Activated naive CD8-positive, alpha-beta T cell treated with anti-CD3 and anti-CD28 coated beads, Interleukin-2, amount 50 U/mL, for 24 hours (primary cell): ENCODE data around the gene ZFHX2.
A peak's percentile ranks its signal among the peaks of the same experiment; 100 is the strongest.

Experiments used
- ATAC-seq: fragments of 150-1000 bp; cut with Tn5 transposase; one replicate; pipeline ENCODE4 v1.10.0; 2021
- DNase-seq: peaks from one replicate; pipeline ENCODE4 v3.0.0; 2021
- H3K27ac Mint-ChIP-seq: one replicate; pipeline ENCODE4 v1.8.0; 2021; ENCODE audit warnings: mild to moderate bottlenecking, mixed read lengths
- H3K27me3 Mint-ChIP-seq: one replicate; pipeline ENCODE4 v1.8.0; 2021; ENCODE audit warnings: mixed read lengths
- H3K36me3 Mint-ChIP-seq: one replicate; pipeline ENCODE4 v1.8.0; 2021; ENCODE audit warnings: low read depth, mixed read lengths
- H3K4me1 Mint-ChIP-seq: one replicate; pipeline ENCODE4 v1.8.0; 2021; ENCODE audit warnings: mixed read lengths
- H3K4me3 Mint-ChIP-seq: one replicate; pipeline ENCODE4 v1.8.0; 2021; ENCODE audit warnings: mild to moderate bottlenecking, moderate library complexity, mixed read lengths
- H3K9me3 Mint-ChIP-seq: one replicate; pipeline ENCODE4 v1.8.0; 2021; ENCODE audit warnings: mixed read lengths

The ZFHX2 gene

GRCh38 chr14:23558346-23559009, 6.9 kb upstream of the ZFHX2 start:
- Mint-ChIP-seq H3K4me1 (peaks cover 40% of the 10 kb centered on the region), H3K9me3 (no peaks in the 10 kb centered on the region), H3K4me3 (peak overlapping the region; percentile 93), H3K27me3 (no peaks in the 10 kb centered on the region), H3K27ac (peak overlapping the region; percentile 83), H3K36me3 (peaks cover 22% of the 10 kb centered on the region)
- no peak for DNase-seq
- ATAC-seq, result no peak

- DNase-seq (no peak), ATAC-seq (no peak)
- H3K4me1 Mint-ChIP-seq, result peaks cover 40% of the 10 kb centered on the region
- no peaks in the 10 kb centered on the region for H3K27me3 Mint-ChIP-seq
- H3K36me3 Mint-ChIP-seq, result peaks cover 19% of the 10 kb centered on the region
- H3K27ac Mint-ChIP-seq, result peak overlapping the region; percentile 86
- peak overlapping the region; percentile 93 for H3K4me3 Mint-ChIP-seq
- H3K9me3 Mint-ChIP-seq, result no peaks in the 10 kb centered on the region
These were observed 6.4 kb upstream of the ZFHX2 start for GRCh38 chr14:23557946-23558345.

GRCh38 chr14:23557521-23557920, 6.0 kb upstream of the ZFHX2 start:
- Mint-ChIP-seq H3K9me3 (no peaks in the 10 kb centered on the region), H3K27me3 (no peaks in the 10 kb centered on the region), H3K4me3 (peak overlapping the region; percentile 93), H3K27ac (peak overlapping the region; percentile 86), H3K36me3 (peaks cover 17% of the 10 kb centered on the region), H3K4me1 (peaks cover 40% of the 10 kb centered on the region)
- no peak for DNase-seq
- ATAC-seq, result no peak

- Mint-ChIP-seq H3K27me3 (no peaks in the 10 kb centered on the region), H3K4me3 (peak overlapping the region; percentile 93), H3K36me3 (peaks cover 16% of the 10 kb centered on the region), H3K4me1 (peaks cover 42% of the 10 kb centered on the region), H3K27ac (peak overlapping the region; percentile 95), H3K9me3 (no peaks in the 10 kb centered on the region)
- ATAC-seq (no peak), DNase-seq (no peak)
These were observed 5.3 kb upstream of the ZFHX2 start for GRCh38 chr14:23556700-23557440.

- H3K9me3 Mint-ChIP-seq, result no peaks in the 10 kb centered on the region
- H3K27ac Mint-ChIP-seq, result peak within 1 kb of the TSS; percentile 95
- ATAC-seq (peak; percentile 76), DNase-seq (peak; percentile 91)
- peak within 1 kb of the TSS; percentile 93 for H3K4me3 Mint-ChIP-seq
- peaks cover 11% of the 10 kb centered on the region for H3K36me3 Mint-ChIP-seq
- peaks cover under 1% of the 10 kb centered on the region for H3K27me3 Mint-ChIP-seq
- H3K4me1 Mint-ChIP-seq, result peaks cover 44% of the 10 kb centered on the region
These were observed 4.5 kb upstream of the ZFHX2 start, which contains the start of gene THTPA for GRCh38 chr14:23555882-23556699. Gene THTPA (plus strand): TSS chr14:23556271. CDS start chr14:23556758, 487 bp downstream.

GRCh38 chr14:23555533-23555881, 3.9 kb upstream of the ZFHX2 start:
- ATAC-seq, result no peak
- no peak for DNase-seq
- Mint-ChIP-seq H3K9me3 (no peaks in the 10 kb centered on the region), H3K36me3 (peaks cover 8% of the 10 kb centered on the region), H3K4me3 (peak overlapping the region; percentile 93), H3K27me3 (peaks cover 4% of the 10 kb centered on the region), H3K27ac (peak overlapping the region; percentile 95), H3K4me1 (peaks cover 44% of the 10 kb centered on the region)

- no peak for DNase-seq
- no peaks in the 10 kb centered on the region for H3K9me3 Mint-ChIP-seq
- no peaks in the 10 kb centered on the region for H3K36me3 Mint-ChIP-seq
- H3K27me3 Mint-ChIP-seq, result peaks cover 4% of the 10 kb centered on the region
- no peak overlapping the region for H3K4me3 Mint-ChIP-seq
- H3K27ac Mint-ChIP-seq, result no peak overlapping the region
- no peak for ATAC-seq
- H3K4me1 Mint-ChIP-seq, result peaks cover 11% of the 10 kb centered on the region
These were observed 726 bp downstream of the ZFHX2 start for GRCh38 chr14:23550812-23551265.

- H3K27ac Mint-ChIP-seq, result no peak overlapping the region
- peaks cover 5% of the 10 kb centered on the region for H3K27me3 Mint-ChIP-seq
- no peaks in the 10 kb centered on the region for H3K36me3 Mint-ChIP-seq
- peaks cover 9% of the 10 kb centered on the region for H3K4me1 Mint-ChIP-seq
- DNase-seq (no peak), ATAC-seq (no peak)
- H3K9me3 Mint-ChIP-seq, result no peaks in the 10 kb centered on the region
- H3K4me3 Mint-ChIP-seq, result no peak overlapping the region
These were observed 1.3 kb downstream of the ZFHX2 start for GRCh38 chr14:23550131-23550811.

GRCh38 chr14:23548351-23549318, 2.9 kb downstream of the ZFHX2 start:
- Mint-ChIP-seq H3K4me1 (peaks cover 7% of the 10 kb centered on the region), H3K4me3 (no peak overlapping the region), H3K36me3 (no peaks in the 10 kb centered on the region), H3K27ac (no peak overlapping the region), H3K27me3 (peaks cover 6% of the 10 kb centered on the region), H3K9me3 (no peaks in the 10 kb centered on the region)
- no peak for ATAC-seq
- no peak for DNase-seq

- ATAC-seq, result no peak
These were observed 3.6 kb downstream of the ZFHX2 start for GRCh38 chr14:23547924-23548323.

GRCh38 chr14:23546450-23547035, 5.0 kb downstream of the ZFHX2 start:
- peaks cover 7% of the 10 kb centered on the region for H3K27me3 Mint-ChIP-seq
- H3K9me3 Mint-ChIP-seq, result no peaks in the 10 kb centered on the region
- H3K36me3 Mint-ChIP-seq, result no peaks in the 10 kb centered on the region
- no peak for ATAC-seq
- H3K27ac Mint-ChIP-seq, result no peak overlapping the region
- no peak overlapping the region for H3K4me3 Mint-ChIP-seq
- DNase-seq, result no peak
- H3K4me1 Mint-ChIP-seq, result peaks cover 2% of the 10 kb centered on the region

More at GRCh38 chr14:23547924-23548323, 3.6 kb downstream of the ZFHX2 start:
- DNase-seq, result no peak
- Mint-ChIP-seq H3K27ac (no peak overlapping the region), H3K27me3 (peaks cover 6% of the 10 kb centered on the region), H3K36me3 (no peaks in the 10 kb centered on the region), H3K4me3 (no peak overlapping the region), H3K4me1 (peaks cover 7% of the 10 kb centered on the region), H3K9me3 (no peaks in the 10 kb centered on the region)

GRCh38 chr14:23545740-23546365, 5.7 kb downstream of the ZFHX2 start:
- Mint-ChIP-seq H3K36me3 (no peaks in the 10 kb centered on the region), H3K4me3 (no peak overlapping the region), H3K27ac (no peak overlapping the region), H3K27me3 (peaks cover 4% of the 10 kb centered on the region), H3K4me1 (no peaks in the 10 kb centered on the region), H3K9me3 (no peaks in the 10 kb centered on the region)
- DNase-seq, result no peak
- no peak for ATAC-seq
